ENCODE results near the gene BCL11A. TPM values are rescaled to one million over a fixed set of nuclear protein-coding genes. Genes with fewer than 3 reads are reported as not detected.

BCL11A gene
- total RNA-seq, 1 donor from 2014 or later, result 13.4 TPM

DNA sequence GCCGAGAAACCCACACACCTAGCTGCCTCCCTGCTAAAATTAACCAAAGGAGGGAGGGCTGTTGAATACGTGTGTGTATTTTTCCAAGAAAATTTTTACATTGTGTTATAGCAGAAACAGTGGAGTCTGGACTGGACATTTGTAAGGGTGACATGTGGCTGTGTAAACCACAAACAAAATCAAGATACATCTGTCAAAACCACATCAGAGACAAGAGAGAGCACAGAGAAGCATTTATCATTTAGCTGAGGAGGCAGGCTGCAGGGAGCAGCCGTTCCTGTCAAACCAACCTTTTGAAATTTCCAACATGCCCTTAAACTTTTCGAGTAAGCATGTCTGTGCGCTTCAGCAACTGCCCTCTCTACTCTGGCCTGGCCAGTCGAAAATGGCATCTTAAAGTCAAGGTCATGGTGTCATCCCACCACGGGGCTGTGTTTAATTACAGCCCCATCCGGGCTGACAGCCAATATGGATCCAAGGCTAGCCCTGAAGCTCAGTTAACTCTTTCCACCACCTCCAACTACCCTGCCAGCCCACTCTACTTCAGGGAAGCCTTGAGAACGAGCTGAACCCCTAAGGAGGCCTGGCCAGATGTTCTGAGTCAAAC, 8.4 kb downstream of the BCL11A start:
- Mint-ChIP-seq H3K36me3 (ENCODE audit: low read depth) (peaks cover 15% of the 10 kb centered on the region), H3K27ac (ENCODE audit: unreplicated experiment) (no peak overlapping the region), H3K4me3 (ENCODE audit: unreplicated experiment) (no peak overlapping the region), H3K9me3 (ENCODE audit: low read depth) (no peaks in the 10 kb centered on the region), H3K27me3 (ENCODE audit: low read depth) (no peaks in the 10 kb centered on the region), H3K4me1 (ENCODE audit: low read depth) (peaks cover 8% of the 10 kb centered on the region)
- DNase-seq (ENCODE audit: low spot score), result no peak
- TF ChIP-seq, protein P1, sequence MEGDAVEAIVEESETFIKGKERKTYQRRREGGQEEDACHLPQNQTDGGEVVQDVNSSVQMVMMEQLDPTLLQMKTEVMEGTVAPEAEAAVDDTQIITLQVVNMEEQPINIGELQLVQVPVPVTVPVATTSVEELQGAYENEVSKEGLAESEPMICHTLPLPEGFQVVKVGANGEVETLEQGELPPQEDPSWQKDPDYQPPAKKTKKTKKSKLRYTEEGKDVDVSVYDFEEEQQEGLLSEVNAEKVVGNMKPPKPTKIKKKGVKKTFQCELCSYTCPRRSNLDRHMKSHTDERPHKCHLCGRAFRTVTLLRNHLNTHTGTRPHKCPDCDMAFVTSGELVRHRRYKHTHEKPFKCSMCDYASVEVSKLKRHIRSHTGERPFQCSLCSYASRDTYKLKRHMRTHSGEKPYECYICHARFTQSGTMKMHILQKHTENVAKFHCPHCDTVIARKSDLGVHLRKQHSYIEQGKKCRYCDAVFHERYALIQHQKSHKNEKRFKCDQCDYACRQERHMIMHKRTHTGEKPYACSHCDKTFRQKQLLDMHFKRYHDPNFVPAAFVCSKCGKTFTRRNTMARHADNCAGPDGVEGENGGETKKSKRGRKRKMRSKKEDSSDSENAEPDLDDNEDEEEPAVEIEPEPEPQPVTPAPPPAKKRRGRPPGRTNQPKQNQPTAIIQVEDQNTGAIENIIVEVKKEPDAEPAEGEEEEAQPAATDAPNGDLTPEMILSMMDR (IDR thresholded peaks at IDR 0.05), result no peak

GRCh38 chr2:60544062-60544461, 9.4 kb downstream of the BCL11A start:
- H3K4me1 Mint-ChIP-seq (ENCODE audit: low read depth), result peaks cover 9% of the 10 kb centered on the region
- H3K36me3 Mint-ChIP-seq (ENCODE audit: low read depth), result peaks cover 15% of the 10 kb centered on the region
- no peak for DNase-seq (ENCODE audit: low spot score)
- TF ChIP-seq, protein P1 (IDR thresholded peaks at IDR 0.05), result no peak
- no peak overlapping the region for H3K4me3 Mint-ChIP-seq (ENCODE audit: unreplicated experiment)
- no peaks in the 10 kb centered on the region for H3K27me3 Mint-ChIP-seq (ENCODE audit: low read depth)
- no peak overlapping the region for H3K27ac Mint-ChIP-seq (ENCODE audit: unreplicated experiment)
- no peaks in the 10 kb centered on the region for H3K9me3 Mint-ChIP-seq (ENCODE audit: low read depth)

- Mint-ChIP-seq H3K36me3 (ENCODE audit: low read depth) (peaks cover 14% of the 10 kb centered on the region), H3K4me3 (ENCODE audit: unreplicated experiment) (no peak overlapping the region), H3K27me3 (ENCODE audit: low read depth) (no peaks in the 10 kb centered on the region), H3K27ac (ENCODE audit: unreplicated experiment) (no peak overlapping the region), H3K9me3 (ENCODE audit: low read depth) (no peaks in the 10 kb centered on the region), H3K4me1 (ENCODE audit: low read depth) (peaks cover 13% of the 10 kb centered on the region)
- TF ChIP-seq, protein P1 (IDR thresholded peaks at IDR 0.05), result no peak
- DNase-seq (ENCODE audit: low spot score), result no peak
Measured at GRCh38 chr2:60541056-60541651, 12.3 kb downstream of the BCL11A start.

GRCh38 chr2:60540074-60540473, 13.4 kb downstream of the BCL11A start:
- Mint-ChIP-seq H3K4me1 (ENCODE audit: low read depth) (peaks cover 13% of the 10 kb centered on the region), H3K4me3 (ENCODE audit: unreplicated experiment) (no peak overlapping the region), H3K27me3 (ENCODE audit: low read depth) (no peaks in the 10 kb centered on the region), H3K27ac (ENCODE audit: unreplicated experiment) (no peak overlapping the region), H3K36me3 (ENCODE audit: low read depth) (peaks cover 11% of the 10 kb centered on the region), H3K9me3 (ENCODE audit: low read depth) (no peaks in the 10 kb centered on the region)
- DNase-seq (ENCODE audit: low spot score), result no peak
- TF ChIP-seq, protein P1 (IDR thresholded peaks at IDR 0.05), result no peak

GRCh38 chr2:60539140-60539539, 14.3 kb downstream of the BCL11A start:
- peaks cover 13% of the 10 kb centered on the region for H3K4me1 Mint-ChIP-seq (ENCODE audit: low read depth)
- no peak overlapping the region for H3K4me3 Mint-ChIP-seq (ENCODE audit: unreplicated experiment)
- no peaks in the 10 kb centered on the region for H3K27me3 Mint-ChIP-seq (ENCODE audit: low read depth)
- TF ChIP-seq, protein P1 (IDR thresholded peaks at IDR 0.05), result no peak
- H3K36me3 Mint-ChIP-seq (ENCODE audit: low read depth), result peaks cover 5% of the 10 kb centered on the region
- H3K9me3 Mint-ChIP-seq (ENCODE audit: low read depth), result no peaks in the 10 kb centered on the region
- DNase-seq (ENCODE audit: low spot score), result no peak
- no peak overlapping the region for H3K27ac Mint-ChIP-seq (ENCODE audit: unreplicated experiment)

All from chondrocyte (in vitro differentiated cells).